Activated CD4-positive, alpha-beta T cell treated with anti-CD3 and anti-CD28 coated beads, Interleukin-2, Interleukin-4, amounts not matched to agents 100 ng/mL and 50 ng/mL, durations not matched to agents 16 hours and 8 hours (primary cell): ENCODE measurements around the gene GMDS.

Experiments
- DNase-seq: peaks from one replicate; pipeline ENCODE4 v3.0.0-alpha.2; 2020; ENCODE audit warnings: low spot score

The GMDS gene

DNA sequence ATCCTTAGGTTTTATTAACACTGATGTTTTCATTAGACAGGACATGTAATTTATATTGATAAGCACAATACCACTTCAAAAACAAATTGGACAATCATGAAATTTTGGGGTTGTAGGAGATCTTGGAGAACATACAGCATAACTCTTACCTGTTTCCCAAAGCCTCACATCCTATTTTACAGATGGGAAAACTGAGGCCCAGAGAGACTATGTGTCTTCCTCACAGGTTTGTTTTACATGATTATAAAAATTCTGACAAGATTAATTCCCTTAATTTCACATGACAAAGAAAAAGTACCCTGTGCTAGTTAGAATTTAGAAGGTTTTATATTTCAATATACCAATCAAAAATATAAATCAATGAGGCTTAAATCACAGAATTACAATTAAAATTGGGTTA is 145.5 kb downstream of the GMDS start:
- no peak for DNase-seq

DNA sequence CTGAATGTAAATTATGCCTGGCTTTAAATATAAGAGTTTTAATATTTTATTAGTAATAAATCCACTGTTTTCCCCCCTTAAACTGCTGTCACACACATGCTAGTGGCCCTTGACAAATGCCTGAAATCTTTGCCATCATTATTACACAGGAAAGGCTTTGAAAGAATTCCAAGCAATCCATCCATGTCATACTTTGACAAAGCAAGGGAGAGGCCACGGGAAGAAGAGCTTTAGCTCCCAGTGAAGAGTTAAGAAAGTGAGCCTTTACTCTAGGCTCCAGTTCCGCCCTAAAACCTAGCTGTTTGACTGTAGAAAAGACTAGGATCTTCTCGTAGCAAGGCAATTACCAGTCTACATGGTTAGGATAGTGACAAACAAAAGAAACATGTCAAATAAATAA is 147.9 kb downstream of the GMDS start:
- DNase-seq: no peak

DNA sequence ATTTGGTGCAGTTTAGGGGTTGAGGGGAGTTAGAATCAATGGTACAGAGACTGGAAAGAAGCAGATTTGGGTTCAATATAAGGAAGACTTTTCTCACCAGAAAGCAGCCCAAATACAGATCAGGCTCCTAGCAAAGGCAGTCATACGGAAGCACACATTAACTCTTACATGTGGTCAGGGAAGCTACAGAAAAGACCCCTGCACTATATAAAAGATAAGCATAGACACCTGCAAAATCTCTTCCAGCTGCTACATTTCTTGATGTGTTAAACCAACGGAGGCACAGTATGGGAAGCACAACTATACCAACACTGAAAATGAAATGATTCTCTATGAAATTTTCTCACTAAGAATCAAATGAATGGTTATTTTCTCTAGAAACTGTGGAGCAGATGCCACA is 150.8 kb downstream of the GMDS start:
- DNase-seq: no peak

DNA sequence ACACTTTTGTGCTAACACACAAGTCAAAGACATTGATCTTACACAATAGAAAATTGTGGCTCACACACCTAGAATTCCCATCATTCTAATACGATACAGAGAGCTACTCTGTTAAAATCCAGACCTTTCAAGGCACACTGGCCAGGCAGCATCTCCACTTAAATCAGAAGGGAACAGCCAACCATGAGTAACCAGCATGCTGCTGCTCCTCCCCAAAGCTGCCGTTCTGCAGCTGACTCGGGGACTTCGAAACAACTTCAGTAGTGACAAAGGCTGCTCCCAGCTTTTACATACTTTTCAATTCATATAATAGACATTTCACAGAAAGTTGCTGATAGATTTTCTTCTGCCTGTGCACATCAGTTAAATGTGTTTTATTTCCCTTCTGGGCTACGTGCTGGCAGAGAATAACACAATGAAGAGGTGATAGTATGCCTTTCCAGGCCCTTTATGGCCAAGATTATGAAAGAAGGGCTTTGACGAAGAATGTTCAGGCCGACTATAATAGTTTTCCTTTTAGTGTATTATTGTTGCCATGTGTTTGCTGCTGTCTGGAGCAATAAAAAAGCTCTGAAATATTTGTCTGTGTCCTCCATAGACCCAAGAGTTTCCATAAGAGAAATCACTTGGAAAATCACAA is 159.0 kb downstream of the GMDS start:
- DNase-seq: no peak

DNA sequence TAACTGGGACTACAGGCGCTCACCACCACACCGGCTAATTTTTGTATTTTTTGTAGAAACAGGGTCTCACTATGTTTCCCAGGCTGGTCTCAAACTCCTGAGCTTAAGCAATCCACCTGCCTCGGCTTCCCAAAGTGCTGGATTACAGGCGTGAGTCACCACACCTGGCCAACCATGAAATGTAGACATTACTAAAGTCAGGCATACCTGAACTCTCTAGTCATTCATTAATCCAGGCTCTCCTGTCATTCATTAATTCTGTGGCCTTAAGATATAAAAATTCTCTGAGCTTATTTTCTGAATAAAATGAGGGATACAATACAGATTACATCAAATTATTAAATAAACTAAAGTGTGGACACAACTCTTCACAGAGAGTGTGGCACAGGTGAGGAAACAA is 159.7 kb downstream of the GMDS start:
- DNase-seq: no peak

DNA sequence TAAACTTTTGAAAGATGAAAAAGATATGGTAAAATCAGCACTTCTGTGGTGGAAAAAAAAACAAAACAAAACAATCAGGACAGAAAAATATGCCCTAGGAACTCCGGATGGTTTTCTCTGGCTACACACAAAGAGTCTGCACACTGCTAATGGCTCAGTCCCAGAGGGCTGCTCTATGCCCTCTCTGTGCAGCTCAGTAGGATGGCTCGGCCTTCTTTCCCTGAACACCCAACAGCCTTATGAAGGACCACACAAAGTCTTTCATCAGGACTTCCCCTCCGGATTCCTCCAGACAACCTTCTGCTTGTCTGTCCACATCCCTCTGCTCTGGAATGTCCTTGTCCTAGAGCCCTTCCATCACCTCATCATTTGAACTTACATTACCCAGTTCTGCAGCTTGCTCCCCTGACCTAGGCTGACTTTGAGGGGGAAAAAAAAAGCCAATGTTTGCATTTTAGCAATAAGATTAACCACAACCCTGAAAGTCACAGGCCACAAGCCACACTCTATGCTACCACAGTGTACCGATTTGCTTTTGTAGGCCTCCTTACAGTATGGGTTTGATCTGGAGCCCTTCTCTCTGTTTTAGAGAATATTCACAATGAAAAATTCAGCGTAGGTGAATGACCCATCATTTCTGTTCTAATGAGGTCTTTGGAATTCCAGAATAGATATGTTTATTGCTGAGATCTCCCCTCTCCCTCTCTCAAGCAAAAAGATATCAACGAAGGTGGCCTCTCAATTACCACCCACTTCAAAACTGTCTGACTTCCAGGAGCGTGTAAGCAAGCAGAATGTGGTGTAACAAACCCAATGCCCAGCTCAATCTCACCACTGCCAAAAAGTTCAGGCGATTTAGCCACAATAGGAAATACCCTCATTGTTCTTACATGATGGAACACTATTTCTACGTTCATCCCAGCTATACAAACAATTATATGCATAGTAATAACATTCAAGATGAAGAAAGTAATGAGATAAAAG is 164.0 kb downstream of the GMDS start:
- peak; percentile 35 for DNase-seq

DNA sequence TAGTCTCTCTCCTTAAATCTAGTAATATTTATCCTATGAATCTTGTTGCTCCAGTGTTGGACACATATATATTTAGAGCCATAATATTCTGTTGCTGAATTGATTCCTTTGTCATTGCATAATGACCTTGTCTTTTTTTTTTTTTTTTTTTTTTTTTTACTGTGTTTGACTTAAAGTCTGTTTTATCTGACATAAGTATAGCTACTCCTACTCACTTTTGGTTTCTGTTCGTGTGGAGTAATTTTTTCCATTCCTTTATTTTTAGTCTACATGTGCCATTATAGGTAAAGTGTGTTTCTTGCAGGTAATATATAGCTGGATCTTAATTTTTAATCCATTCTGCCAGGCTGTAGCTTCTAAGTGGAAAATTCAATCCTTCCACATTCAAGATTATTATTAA is 166.5 kb downstream of the GMDS start:
- no peak for DNase-seq

DNA sequence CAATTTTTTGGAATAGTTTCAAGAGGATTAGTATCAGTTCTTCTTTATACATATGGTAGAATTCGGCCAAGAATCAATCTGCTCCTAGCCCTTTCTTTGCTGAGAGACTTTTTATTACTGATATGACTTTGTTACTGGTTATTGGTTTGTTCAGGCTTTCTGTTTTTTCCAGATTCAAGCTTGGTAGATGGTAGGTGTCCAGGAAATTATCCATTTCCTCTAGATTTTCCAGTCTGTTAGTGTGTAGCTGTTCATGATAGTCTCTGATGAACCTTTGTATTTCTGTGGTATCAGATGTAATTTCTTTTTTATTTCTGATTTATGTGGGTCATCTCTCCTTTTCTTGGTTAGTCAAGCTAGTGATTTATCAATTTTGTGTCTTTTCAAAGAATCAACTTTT is 167.6 kb downstream of the GMDS start:
- no peak for DNase-seq

DNA sequence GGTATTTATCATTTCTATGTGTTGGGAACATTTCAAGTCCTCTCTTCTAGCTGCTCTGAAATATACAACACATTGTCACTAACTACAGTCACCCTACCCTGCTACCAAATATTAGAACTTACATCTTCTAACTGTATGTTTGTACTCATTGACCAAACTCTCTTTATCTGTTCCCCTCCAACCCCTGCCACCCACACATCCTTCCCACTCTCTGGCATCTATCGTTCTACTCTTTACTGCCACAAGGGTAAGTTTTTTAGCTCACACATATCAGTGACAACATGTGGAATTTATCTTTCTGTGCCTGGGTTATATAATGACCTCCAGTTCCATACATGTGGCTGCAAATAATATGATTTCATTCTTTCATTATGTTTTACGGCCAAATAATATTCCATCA is 171.9 kb downstream of the GMDS start:
- no peak for DNase-seq

DNA sequence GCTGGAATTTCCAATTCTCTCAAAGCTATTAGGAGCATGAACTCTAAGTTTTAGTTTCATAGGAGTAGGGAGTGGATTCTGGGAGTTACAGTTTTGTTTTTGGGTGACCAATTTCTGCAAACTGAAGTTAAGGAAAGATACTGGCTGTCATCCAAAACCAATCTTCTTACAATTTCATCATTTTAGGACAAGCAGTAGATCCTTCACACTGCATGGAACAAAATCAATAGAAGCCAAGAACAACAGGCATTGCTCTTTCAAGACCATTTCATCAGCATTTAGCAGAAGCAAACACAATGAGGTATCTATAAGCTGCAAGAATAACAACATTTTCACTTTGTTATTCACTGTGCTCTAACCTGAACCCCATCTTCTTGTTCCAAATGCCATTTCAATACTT is 173.0 kb downstream of the GMDS start:
- no peak for DNase-seq

DNA sequence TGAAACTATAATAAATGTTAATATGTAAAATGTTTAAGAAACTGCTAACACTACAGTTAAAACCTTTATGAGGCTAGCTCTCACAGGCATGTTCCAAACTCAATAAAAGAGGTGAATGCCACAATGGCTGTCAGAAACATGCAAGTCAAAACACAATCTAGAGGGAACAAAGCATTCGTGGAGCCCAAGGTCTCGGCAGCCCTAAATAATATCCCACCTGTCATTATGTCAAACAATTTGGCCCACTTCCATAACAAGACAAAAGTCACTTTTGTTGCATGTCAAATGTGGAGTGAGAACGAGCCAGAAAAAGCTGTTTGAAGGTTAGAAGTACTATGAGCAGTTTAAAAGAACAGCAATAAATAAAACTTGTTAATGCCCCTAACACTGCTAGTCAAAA is 181.9 kb downstream of the GMDS start:
- DNase-seq: no peak

DNA sequence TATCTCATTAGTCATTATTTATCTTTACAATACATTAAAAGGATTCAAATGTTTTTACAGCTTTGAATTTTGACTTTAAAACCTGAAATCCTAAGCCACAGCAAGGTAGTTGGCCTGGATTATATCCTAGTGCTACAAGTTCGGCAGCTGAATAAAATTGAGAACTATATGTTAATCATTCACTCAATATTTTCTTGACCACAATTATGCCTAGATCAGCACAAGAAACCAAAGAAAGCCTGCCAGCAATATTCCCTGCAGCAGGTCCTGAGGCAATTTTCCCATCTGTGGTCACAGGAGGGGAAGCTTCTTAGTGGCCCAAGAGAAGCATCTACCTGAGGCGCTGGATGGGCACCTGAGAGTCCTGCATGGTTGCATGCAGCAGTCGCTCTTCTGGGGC is 183.5 kb downstream of the GMDS start:
- no peak for DNase-seq

DNA sequence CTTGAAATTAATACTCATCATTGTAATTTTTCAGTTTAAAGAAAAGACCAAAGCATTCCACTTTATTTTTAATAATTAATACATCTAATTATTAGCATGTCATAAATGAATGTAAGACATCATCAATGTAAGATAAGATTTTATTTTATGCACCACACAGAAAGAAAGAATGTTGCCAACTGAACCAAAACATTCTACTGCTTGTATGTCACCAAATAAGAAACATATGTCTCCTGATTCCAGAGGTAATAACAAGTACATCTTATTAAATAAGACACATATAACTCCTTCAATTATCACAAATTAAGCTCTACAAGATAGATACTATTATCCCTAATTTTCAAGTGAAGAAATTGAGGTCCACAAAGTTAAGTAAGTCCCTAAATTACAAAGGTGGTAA is 189.5 kb downstream of the GMDS start:
- no peak for DNase-seq

DNA sequence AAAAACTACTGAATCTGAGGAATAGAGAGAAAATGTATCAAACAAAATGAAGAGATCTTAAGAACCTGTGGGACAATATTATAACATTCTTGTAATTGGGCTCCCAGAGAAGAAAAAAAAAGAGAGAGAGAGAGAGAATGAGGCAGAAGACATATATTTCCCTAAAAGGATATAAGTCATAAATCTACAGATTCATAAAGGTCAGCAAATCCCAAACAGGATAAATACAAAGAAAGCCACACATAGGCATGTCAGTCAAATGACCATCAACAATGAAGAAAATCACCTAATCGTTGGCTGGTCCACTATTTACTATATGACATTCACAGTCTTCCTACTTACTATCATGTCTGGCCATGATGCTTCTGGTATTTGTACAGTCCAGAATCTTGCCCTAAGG is 190.3 kb downstream of the GMDS start:
- no peak for DNase-seq

DNA sequence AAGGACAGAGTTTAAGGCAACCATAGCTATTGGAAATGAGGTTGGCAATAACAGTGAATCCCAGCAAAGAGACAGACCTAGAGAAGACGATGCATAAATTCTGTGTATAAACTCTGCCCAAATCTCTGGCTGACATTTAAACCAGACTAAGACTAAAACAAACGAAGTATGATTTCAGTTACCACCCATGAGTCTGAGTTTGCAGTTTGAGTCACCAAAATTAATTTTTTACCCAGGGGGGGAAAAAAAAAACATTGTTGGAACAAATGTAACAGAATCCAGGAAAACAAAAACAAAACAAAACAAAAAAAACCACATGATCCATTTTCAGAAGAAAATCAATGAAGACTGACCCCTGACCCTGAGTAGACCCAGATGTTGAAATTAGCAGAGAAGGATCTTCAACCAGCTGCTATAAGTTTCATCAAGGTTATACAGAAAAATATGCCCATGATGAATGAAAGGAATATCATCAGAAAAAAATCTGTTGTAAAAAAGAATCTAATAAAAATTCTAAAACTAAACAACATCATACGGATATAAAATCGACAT is 190.8 kb downstream of the GMDS start:
- DNase-seq: no peak

DNA sequence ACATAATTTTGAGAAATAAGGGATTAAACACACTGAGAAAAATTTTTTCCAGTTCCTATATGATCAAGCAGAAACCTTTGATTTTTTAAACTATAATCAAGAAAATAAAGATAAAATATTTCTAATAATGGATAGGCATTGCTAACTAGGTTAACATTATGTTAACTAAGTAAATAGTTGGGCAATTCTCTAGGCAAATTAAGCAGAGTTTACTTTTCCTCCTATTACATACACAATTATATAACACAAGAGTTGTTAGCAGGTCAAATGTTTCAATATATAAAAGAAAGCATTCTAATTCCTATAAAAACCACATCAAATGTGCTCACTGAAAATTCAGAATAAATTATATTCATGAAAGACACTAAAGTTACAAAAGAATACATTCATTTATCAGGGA is 191.7 kb downstream of the GMDS start:
- no peak for DNase-seq

DNA sequence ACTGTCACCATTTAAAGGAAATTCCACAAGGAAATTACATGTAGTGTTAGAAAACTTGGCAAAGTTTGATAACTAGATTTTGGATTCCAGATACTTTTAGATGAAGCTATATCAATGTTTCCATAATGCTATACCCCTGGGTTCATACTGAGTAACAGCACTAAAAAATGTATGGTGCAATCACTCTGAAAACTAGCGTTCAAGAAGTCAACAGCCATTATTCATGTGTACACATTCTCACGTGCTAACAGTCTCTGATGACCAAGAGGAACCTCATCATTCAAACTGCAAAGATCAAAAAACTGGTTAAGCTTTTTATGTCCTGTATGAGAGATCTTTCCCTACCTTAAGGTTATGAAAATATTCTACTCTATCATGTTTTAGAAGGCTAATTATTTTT is 197.6 kb downstream of the GMDS start:
- DNase-seq: no peak

DNA sequence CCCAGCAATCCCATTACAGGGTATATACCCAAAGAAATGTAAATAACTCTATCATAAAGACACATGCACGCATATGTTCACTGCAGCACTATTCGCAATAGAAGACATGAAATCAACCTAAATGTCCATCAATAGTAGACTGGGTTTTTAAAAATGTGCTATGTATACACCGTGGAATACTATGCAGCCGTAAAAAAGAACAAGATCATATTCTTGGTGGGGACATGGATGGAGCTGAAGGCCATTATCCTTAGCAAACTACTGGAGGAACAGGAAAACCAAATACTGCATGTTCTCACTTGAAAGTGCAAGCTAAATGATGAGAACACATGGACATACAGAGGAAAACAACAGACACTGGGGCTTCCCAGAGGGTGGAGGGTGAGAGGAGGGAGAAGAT is 201.2 kb downstream of the GMDS start:
- no peak for DNase-seq

DNA sequence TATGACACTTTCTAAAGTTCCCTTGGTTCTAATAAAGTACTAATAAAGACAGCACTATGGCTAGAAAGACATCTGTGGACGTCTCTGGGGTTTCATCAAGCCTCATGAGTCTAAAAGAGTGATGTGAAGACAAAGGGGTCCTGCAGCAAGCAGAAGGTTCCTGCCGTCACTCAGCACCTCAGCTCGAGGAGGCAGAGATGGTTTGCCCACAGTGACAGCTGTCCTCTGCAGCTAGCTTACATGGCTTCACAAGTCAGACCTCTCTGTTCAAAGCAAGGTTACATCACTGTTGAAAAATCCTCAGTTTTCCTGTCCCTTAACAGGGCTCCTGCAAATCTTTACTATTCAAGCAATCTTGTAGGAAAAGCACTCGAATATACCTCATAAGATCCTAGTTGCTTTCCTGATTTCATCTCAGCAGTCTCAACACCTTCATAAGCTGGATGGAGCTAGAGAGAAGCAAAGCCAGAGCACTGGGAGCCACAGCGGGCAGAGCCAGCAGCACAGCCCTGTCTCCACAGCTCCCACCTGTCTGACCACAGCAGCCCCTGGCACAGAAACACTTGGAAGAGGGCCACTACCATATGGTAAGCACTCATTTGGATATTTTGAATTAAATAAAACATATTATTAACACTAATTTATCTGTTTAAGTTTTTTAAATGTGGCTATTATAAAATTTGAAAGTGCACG is 202.3 kb downstream of the GMDS start:
- DNase-seq: no peak

DNA sequence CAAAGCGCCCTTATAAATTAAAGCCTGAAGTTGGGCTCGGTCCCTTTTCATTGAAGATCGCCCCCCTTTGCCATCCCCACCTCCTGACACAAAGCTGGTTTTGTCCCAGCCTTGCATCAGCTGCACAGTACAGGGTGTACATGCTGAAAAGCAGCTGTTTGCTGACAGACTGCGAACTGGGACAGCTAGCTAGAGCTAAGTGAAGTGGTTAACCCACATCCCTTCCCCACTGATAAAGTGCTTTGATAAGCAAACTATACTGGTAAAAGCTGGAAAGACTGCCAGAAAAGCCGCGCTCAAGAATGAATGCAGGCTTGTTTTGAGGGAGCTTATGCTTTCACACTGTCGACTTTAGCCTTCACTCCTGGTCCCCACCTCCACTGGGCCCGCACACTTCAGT is 207.3 kb downstream of the GMDS start:
- DNase-seq: peak; percentile 46

DNA sequence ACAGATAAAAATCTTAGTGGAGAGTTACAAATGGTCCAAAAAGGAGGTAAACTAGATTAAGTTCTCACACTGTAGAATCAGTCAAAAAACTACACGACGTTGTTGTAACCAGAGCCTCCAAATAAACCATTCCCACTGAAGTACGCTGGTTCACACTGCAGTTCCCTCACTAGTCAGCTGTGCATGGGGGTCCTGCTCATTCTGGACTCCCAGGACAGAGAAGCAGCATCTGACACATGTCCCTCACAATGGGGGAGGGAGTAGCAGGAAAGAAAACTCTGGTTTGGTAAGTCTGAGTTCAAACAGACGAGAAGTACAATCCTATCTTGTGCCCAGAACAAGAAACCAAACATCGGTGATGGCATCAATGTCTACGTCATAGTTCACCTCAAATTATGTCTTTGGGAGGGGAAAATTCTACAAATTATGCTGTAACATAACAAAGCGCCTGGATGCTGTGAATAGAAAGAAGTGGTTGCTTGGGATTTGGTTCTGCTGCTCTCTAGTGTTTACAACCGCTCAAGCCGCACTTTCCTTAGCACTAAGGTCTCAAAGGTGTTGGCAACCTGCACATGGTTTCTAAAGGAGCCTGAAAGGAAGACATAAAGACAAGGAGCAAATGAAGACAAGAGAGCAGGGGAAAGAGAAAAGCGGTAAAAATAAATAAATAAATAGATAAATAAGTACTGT is 208.0 kb downstream of the GMDS start:
- no peak for DNase-seq

DNA sequence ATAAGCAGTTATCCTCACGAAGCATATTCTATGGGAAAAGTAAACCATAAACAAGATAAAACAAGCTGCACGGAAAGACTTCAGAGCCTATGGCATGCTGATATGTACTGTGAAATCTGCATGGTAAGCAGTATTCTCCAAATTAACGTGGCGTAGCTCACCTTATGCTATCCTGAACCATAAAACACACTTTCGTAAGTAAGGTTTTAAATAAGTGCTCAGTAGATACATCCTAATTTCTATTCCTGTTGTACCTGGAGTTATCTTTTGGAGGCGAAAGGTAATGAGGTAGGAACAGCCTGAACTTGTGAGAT is 208.7 kb downstream of the GMDS start:
- no peak for DNase-seq
